PC-3 (cell line): Measurements from ENCODE around the gene FGFR1OP2. TPM values are rescaled to one million over a fixed set of nuclear protein-coding genes. Genes with fewer than 3 reads are reported as not detected.

Source experiments
- ATAC-seq: fragments of 200-7000 bp; cut with Tn5 transposase; 2 replicates; pipeline ENCODE4 v1.9.1; 2020; ENCODE audit warnings: mild to moderate bottlenecking, moderate library complexity
- BruUV-seq: library from RNA; stranded (reverse); fragments of 400-500 nt; replicated peaks from 2 replicates; lab custom pipeline; 2021; lab: Mats Ljungman, UMichigan
- CTCF ChIA-PET: fragments of 300-600 bp; sonication (Branson Sonifier 250); formaldehyde crosslinking; loops from one replicate; lab custom pipeline; 2022; ENCODE audit warnings: antibody characterized with exemption; lab: Charles Lee
- POLR2A ChIA-PET: fragments of 300-600 bp; sonication (Branson Sonifier 250); formaldehyde crosslinking; loops from one replicate; lab custom pipeline; 2022; ENCODE audit warnings: antibody characterized with exemption; ENCODE audit not compliant: unreplicated experiment; lab: Charles Lee
- DNase-seq: peaks from one replicate; pipeline ENCODE4 v3.0.0-alpha.2; 2015
- H2AFZ ChIP-seq: fragments of 300-600 bp; sonication (generic); 2 replicates; pipeline ENCODE4 v1.6.0; 2016; ENCODE audit warnings: antibody characterized with exemption, low read length
- H3F3A ChIP-seq: fragments of 300-600 bp; sonication (generic); one replicate; pipeline ENCODE4 v1.6.0; 2017; ENCODE audit warnings: antibody characterized with exemption, low read length, control low read depth, mild to moderate bottlenecking; ENCODE audit not compliant: unreplicated experiment
- H3K27ac ChIP-seq: fragments of 300-600 bp; sonication (generic); 2 replicates; pipeline ENCODE4 v1.5.1; 2016; ENCODE audit warnings: mild to moderate bottlenecking, low read length
- H3K27me3 ChIP-seq: fragments of 300-600 bp; sonication (generic); 2 replicates; pipeline ENCODE4 v1.6.1; 2016; ENCODE audit warnings: low read length, mixed read lengths
- H3K36me3 ChIP-seq: fragments of 300-600 bp; sonication (generic); 2 replicates; pipeline ENCODE4 v1.6.1; 2016; ENCODE audit warnings: low read depth, mixed run types, low read length, mixed read lengths
- H3K4me1 ChIP-seq: fragments of 300-600 bp; sonication (generic); 2 replicates; pipeline ENCODE4 v1.5.1; 2016; ENCODE audit warnings: low read length; ENCODE audit not compliant: insufficient read depth
- H3K4me2 ChIP-seq: fragments of 300-600 bp; sonication (generic); 2 replicates; pipeline ENCODE4 v1.6.0; 2016; ENCODE audit warnings: low read length
- H3K4me3 ChIP-seq: fragments of 300-600 bp; sonication (generic); 2 replicates; pipeline ENCODE4 v1.5.1; 2016; ENCODE audit warnings: mild to moderate bottlenecking, low read length, mixed read lengths
- H3K79me2 ChIP-seq: fragments of 300-600 bp; sonication (generic); 2 replicates; pipeline ENCODE4 v1.6.1; 2017; ENCODE audit warnings: low read length, mixed read lengths
- H3K9ac ChIP-seq: fragments of 300-600 bp; sonication (generic); 2 replicates; pipeline ENCODE4 v1.6.0; 2016; ENCODE audit warnings: mild to moderate bottlenecking, low read length
- H3K9me2 ChIP-seq: fragments of 300-600 bp; sonication (generic); replicated peaks from 2 replicates; pipeline ENCODE4 v1.6.1; 2016; ENCODE audit warnings: mixed run types, low read length, mixed read lengths
- H3K9me3 ChIP-seq: fragments of 300-600 bp; sonication (generic); 2 replicates; pipeline ENCODE4 v1.6.1; 2016; ENCODE audit warnings: low read length, mixed read lengths
- H4K20me1 ChIP-seq: fragments of 300-600 bp; sonication (generic); 2 replicates; pipeline ENCODE4 v1.6.1; 2016; ENCODE audit warnings: low read length, mixed read lengths
- CTCF ChIP-seq: fragments of 300-600 bp; sonication (generic); conservative IDR thresholded peaks from 2 replicates; pipeline ENCODE4 v1.5.1; 2017; ENCODE audit warnings: antibody characterized with exemption, low read depth, mild to moderate bottlenecking, low read length
- EZH2 ChIP-seq: fragments of 300-600 bp; sonication (generic); IDR thresholded peaks from one replicate; pipeline ENCODE4 v1.6.1; 2017; ENCODE audit warnings: antibody characterized with exemption, mild to moderate bottlenecking, low read length; ENCODE audit not compliant: unreplicated experiment
- EZH2phosphoT487 ChIP-seq: fragments of 300-600 bp; sonication (generic); IDR thresholded peaks from 2 replicates; pipeline ENCODE4 v1.6.1; 2018; ENCODE audit warnings: mild to moderate bottlenecking, antibody characterized with exemption, low read length, borderline replicate concordance
- intact Hi-C: fragments of 100-400 bp; cut with micrococcal nuclease; formaldehyde crosslinking; loops from 2 replicates; pipeline ENCODE4 v1.9.0; 2023
- total RNA-seq: library from RNA; depleted of rRNA; stranded (reverse); fragments of >200 nt; gene quantifications from 2 replicates; pipeline ENCODE4 v1.2.3, GENCODE V29; 2014

Gene FGFR1OP2
- total RNA-seq, 1 experiment from 2014 or later, result 74.3 TPM

- Histone ChIP-seq H3K27ac (no peak overlapping the region), H3K9ac (peak overlapping the region; percentile 71; the same call in 1 of the 2 replicates), H2AFZ (no peak overlapping the region), H3K4me2 (peak overlapping the region; percentile 97), H3K9me3 (no peaks in the 10 kb centered on the region), H3K79me2 (peaks cover 54% of the 10 kb centered on the region), H3K9me2 (no peaks in the 10 kb centered on the region), H3K4me3 (peak overlapping the region; percentile 89), H3F3A (no peaks in the 10 kb centered on the region), H3K27me3 (no peaks in the 10 kb centered on the region), H3K36me3 (no peaks in the 10 kb centered on the region), H4K20me1 (no peaks in the 10 kb centered on the region), H3K4me1 (peaks cover 40% of the 10 kb centered on the region)
- intact Hi-C loops, result loop anchor here (5.0 kb wide), 2 partner anchors 369 to 381 kb away; no protein-coding TSS in a partner anchor
- DNase-seq, result no peak
- BruUV-seq, result no TSS peak
- ChIA-PET POLR2A (no interaction called here), CTCF (interaction anchor here (1.4 kb wide), 1 partner anchor 293 kb away, joined by 13 read pairs; no protein-coding TSS in a partner anchor)
- TF ChIP-seq CTCF, result no peak
- TF ChIP-seq EZH2, result no peak
- TF ChIP-seq EZH2phosphoT487, result no peak
- no peak for ATAC-seq
These were observed 74.6 kb downstream of the FGFR1OP2 start for GRCh38 chr12:27012982-27013255.

- Histone ChIP-seq H3K4me2 (peak overlapping the region; percentile 97), H3K4me1 (peaks cover 40% of the 10 kb centered on the region), H3K9me2 (no peaks in the 10 kb centered on the region), H3K4me3 (peak overlapping the region; percentile 89), H3K27me3 (no peaks in the 10 kb centered on the region), H4K20me1 (no peaks in the 10 kb centered on the region), H3K9ac (peak overlapping the region; percentile 71), H3K79me2 (peaks cover 52% of the 10 kb centered on the region), H3K27ac (no peak overlapping the region), H3K9me3 (no peaks in the 10 kb centered on the region), H2AFZ (peak overlapping the region; percentile 99), H3K36me3 (no peaks in the 10 kb centered on the region), H3F3A (no peaks in the 10 kb centered on the region)
- ATAC-seq (peak; percentile 53), DNase-seq (peak; percentile 36)
- intact Hi-C loops, result loop anchor here (1.0 to 5.0 kb wide), 6 partner anchors 75 to 381 kb away; partner anchors contain the start of gene FGFR1OP2
- CTCF ChIA-PET, result interaction anchor here (0.5 to 1.4 kb wide), 9 partner anchors 21 to 829 kb away, joined by 3 to 13 read pairs (median 4); partner anchors contain the start of gene FGFR1OP2
- TSS peak; percentile 49 for BruUV-seq
- POLR2A ChIA-PET, result no interaction called here
- TF ChIP-seq EZH2 (no peak), EZH2phosphoT487 (no peak), CTCF (no peak)
These were observed 75.4 kb downstream of the FGFR1OP2 start for GRCh38 chr12:27013611-27014084.
